Stomach (tissue), 4 donors: ENCODE results near the gene ADAM19.
"Not testable (repeated sequence)": the region's sequence is repeated elsewhere in the genome, so short reads cannot be mapped to it uniquely, and the experiment has no call there.

ENCODE experiments used
- EP300 ChIP-seq: sonication (generic); formaldehyde crosslinking; IDR thresholded peaks from one replicate; pipeline ENCODE4 v1.6.1; 2017; ENCODE audit warnings: antibody characterized with exemption
- POLR2A ChIP-seq, 4 donors: fragments of 450-650 bp; IDR thresholded peaks; one replicate each; pipeline ENCODE4 v1.6.1; 2016; ENCODE audit warnings: antibody characterized with exemption in 4 of 4, control low read depth in 2 of 4, mild to moderate bottlenecking in 1 of 4, moderate library complexity in 1 of 4
- POLR2AphosphoS5 ChIP-seq, 3 donors: sonication (generic); formaldehyde crosslinking; IDR thresholded peaks; one replicate each; pipeline ENCODE4 v1.6.1; 2016; ENCODE audit warnings: antibody characterized with exemption in 3 of 3
- TF ChIP-seq, protein P1 (sequence below), 7 experiments: fragments of 450-650 bp in 4 of 7; fragments of 200-600 bp in 3 of 7; sonication (generic) in 3 of 7; IDR thresholded peaks; one replicate each; pipeline ENCODE4 v1.5.1; 2016 to 2019; ENCODE audit warnings: antibody characterized with exemption in 7 of 7, control low read depth in 2 of 7, mild to moderate bottlenecking in 1 of 7

DNA sequence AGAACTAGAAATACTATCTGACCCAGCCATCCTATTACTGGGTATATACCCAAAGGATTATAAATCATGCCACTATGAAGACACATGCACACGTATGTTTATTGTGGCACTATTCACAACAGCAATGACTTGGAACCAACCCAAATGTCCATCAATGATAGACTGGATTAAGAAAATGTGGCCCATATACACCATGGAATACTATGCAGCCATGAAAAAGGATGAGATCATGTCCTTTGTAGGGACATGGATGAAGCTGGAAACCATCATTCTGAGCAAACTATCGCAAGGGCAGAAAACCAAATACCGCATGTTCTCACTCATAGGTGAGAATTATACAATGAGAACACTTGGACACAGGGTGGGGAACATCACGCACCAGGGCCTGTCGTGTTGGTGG, 145.7 kb downstream of the ADAM19 start:
- TF ChIP-seq, protein P1, sequence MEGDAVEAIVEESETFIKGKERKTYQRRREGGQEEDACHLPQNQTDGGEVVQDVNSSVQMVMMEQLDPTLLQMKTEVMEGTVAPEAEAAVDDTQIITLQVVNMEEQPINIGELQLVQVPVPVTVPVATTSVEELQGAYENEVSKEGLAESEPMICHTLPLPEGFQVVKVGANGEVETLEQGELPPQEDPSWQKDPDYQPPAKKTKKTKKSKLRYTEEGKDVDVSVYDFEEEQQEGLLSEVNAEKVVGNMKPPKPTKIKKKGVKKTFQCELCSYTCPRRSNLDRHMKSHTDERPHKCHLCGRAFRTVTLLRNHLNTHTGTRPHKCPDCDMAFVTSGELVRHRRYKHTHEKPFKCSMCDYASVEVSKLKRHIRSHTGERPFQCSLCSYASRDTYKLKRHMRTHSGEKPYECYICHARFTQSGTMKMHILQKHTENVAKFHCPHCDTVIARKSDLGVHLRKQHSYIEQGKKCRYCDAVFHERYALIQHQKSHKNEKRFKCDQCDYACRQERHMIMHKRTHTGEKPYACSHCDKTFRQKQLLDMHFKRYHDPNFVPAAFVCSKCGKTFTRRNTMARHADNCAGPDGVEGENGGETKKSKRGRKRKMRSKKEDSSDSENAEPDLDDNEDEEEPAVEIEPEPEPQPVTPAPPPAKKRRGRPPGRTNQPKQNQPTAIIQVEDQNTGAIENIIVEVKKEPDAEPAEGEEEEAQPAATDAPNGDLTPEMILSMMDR (IDR thresholded peaks at IDR 0.05), result not testable (repeated sequence)
- TF ChIP-seq POLR2A (IDR thresholded peaks at IDR 0.05); POLR2AphosphoS5 (IDR thresholded peaks at IDR 0.05); EP300: not testable (repeated sequence)
